VCaP (cell line): Measurements from ENCODE around the gene KRT73.

ENCODE experiments used
- H3K27ac ChIP-seq: fragments of 450-650 bp; 2 replicates; pipeline ENCODE4 v1.5.1; 2017
- TF ChIP-seq, protein P1 (sequence below): fragments of 450-650 bp; conservative IDR thresholded peaks from 2 replicates; pipeline ENCODE4 v1.5.1; 2017; ENCODE audit warnings: mild to moderate bottlenecking, moderate library complexity

The KRT73 gene

DNA sequence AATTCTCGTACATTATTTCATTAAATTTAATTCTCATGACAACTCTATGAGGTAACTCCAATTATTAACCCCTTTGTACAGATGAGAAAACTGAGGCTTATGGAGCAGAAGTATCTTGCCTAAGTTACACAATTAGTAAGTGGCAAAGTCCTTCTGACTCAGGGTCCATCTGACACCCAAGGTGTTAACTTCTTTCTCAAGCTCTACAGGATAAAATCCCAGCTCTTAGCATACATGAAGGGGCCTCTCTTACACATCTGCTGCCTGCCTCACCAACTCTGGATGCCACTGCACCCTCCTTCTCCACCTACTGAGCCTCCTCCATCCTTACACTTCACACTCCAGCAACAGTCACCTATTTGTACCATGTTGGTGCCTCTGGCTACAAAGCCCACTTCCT lies 12.8 kb downstream of the KRT73 start:
- TF ChIP-seq, protein P1, sequence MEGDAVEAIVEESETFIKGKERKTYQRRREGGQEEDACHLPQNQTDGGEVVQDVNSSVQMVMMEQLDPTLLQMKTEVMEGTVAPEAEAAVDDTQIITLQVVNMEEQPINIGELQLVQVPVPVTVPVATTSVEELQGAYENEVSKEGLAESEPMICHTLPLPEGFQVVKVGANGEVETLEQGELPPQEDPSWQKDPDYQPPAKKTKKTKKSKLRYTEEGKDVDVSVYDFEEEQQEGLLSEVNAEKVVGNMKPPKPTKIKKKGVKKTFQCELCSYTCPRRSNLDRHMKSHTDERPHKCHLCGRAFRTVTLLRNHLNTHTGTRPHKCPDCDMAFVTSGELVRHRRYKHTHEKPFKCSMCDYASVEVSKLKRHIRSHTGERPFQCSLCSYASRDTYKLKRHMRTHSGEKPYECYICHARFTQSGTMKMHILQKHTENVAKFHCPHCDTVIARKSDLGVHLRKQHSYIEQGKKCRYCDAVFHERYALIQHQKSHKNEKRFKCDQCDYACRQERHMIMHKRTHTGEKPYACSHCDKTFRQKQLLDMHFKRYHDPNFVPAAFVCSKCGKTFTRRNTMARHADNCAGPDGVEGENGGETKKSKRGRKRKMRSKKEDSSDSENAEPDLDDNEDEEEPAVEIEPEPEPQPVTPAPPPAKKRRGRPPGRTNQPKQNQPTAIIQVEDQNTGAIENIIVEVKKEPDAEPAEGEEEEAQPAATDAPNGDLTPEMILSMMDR, result no peak
- H3K27ac ChIP-seq, result no peak overlapping the region

DNA sequence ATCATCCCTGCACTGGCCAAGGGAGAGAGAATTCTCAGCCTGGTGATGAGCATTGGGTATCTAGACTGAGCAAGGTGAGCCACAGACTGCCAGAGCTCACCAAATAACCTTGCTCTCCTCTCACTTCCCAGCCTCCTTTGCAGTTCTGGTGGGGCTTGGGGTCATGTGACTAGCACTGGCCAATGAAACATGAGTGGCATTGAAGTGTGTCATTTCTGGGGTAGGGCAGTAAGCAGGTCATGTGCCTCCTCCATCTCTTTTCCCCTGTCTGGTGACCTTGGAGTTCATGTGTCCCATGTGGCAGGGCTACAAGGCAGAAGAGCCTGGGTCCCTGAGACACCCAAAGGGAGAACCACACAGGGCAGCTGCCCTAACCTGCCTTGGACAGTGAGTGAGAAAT lies 13.5 kb downstream of the KRT73 start:
- TF ChIP-seq, protein P1, result no peak

DNA sequence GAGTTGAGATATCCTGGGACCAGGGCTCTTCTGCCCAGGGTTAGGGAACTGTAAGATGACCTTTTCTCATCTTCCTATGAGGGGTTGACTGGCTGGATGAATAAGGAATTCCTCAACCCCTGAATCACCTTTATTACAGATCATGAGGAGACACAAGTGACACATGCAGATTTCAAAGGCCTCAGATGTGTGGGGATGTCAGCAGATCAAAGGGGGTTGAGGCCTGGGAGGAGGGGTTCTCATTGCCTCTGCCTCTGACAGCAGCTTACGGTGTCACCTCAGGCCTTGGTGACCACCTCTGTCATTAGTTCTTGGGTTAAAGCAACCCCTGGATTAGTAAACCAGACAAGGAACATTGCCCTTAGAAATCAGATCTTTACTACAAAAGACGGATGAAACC lies 15.0 kb downstream of the KRT73 start:
- TF ChIP-seq, protein P1, result no peak
- H3K27ac ChIP-seq, result no peak overlapping the region

More for the DNA sequence above, 13.5 kb downstream of the KRT73 start:
- H3K27ac ChIP-seq, result no peak overlapping the region

- TF ChIP-seq, protein P1, result no peak
- H3K27ac ChIP-seq, result no peak overlapping the region
Observed at GRCh38 chr12:52602552-52602951, 15.8 kb downstream of the KRT73 start.

GRCh38 chr12:52601671-52602070 lies 16.7 kb downstream of the KRT73 start:
- TF ChIP-seq, protein P1, result no peak
- no peak overlapping the region for H3K27ac ChIP-seq

GRCh38 chr12:52600941-52601481 lies 17.3 kb downstream of the KRT73 start, which contains the start of gene KRT72:
Gene KRT72, minus strand, starts transcription at chr12:52601463. Its CDS starts 11 bp downstream, at chr12:52601452.
- H3K27ac ChIP-seq, result no peak within 1 kb of the TSS
- TF ChIP-seq, protein P1, result no peak

DNA sequence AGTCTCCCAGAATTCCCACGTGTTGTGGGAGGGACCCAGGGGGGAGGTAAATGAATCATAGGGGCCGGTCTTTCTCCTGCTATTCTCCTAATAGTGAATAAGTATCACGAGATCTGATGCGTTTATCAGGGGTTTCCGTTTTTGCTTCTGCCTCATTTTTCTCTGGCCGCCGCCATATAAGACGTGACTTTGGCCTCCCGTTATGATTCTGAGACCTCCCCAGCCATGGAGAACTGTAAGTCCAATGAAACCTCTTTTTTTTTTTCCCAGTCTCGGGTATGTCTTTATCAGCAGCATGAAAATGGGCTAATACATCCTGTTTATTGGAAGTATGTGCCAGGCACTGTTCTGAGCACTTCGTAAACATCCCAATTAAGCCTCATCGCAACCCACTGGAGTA lies 17.9 kb downstream of the KRT73 start:
- TF ChIP-seq, protein P1, result no peak
- H3K27ac ChIP-seq, result no peak overlapping the region
